WTC11 (cell line): ENCODE data around the gene MIA. TPM values are rescaled to one million over a fixed set of nuclear protein-coding genes. Genes with fewer than 3 reads are reported as not detected.
A peak's percentile ranks its signal among the peaks of the same experiment; 100 is the strongest.

Experiments
- ATAC-seq: fragments of 200-7000 bp; cut with Tn5 transposase; 2 replicates; pipeline ENCODE4 v1.10.0; 2021; ENCODE audit warnings: mild to moderate bottlenecking, moderate library complexity
- CTCF ChIA-PET: fragments of 300-600 bp; sonication (Branson Sonifier 250); formaldehyde crosslinking; loops from one replicate; lab custom pipeline; 2021; ENCODE audit warnings: antibody characterized with exemption; lab: Charles Lee
- POLR2A ChIA-PET: fragments of 350-600 bp; sonication (Branson Sonifier 250); formaldehyde crosslinking; loops from one replicate; lab custom pipeline; 2021; ENCODE audit warnings: antibody characterized with exemption; lab: Charles Lee
- DNase-seq: peaks from one replicate; pipeline ENCODE4 v3.0.0; 2021; ENCODE audit warnings: low spot score
- H3K27ac Mint-ChIP-seq: 2 replicates; pipeline ENCODE4 v1.8.0; 2021; ENCODE audit warnings: mixed read lengths
- H3K27me3 Mint-ChIP-seq: 2 replicates; pipeline ENCODE4 v1.8.0; 2021; ENCODE audit warnings: low read depth, mild to moderate bottlenecking, moderate library complexity, mixed read lengths
- H3K36me3 Mint-ChIP-seq: 2 replicates; pipeline ENCODE4 v1.8.0; 2021; ENCODE audit warnings: mixed read lengths
- H3K4me1 Mint-ChIP-seq: 2 replicates; pipeline ENCODE4 v1.8.0; 2022; ENCODE audit warnings: mixed read lengths
- H3K4me3 Mint-ChIP-seq: 2 replicates; pipeline ENCODE4 v1.8.0; 2021; ENCODE audit warnings: mild to moderate bottlenecking, moderate library complexity, mixed read lengths
- H3K9me3 Mint-ChIP-seq: 2 replicates; pipeline ENCODE4 v1.8.0; 2021; ENCODE audit warnings: mixed read lengths
- ETV6 ChIP-seq: sonication (generic); formaldehyde crosslinking; IDR thresholded peaks from 2 replicates; pipeline ENCODE4 v1.8.1; 2022; ENCODE audit warnings: mild to moderate bottlenecking, missing genetic modification reagents
- RELA ChIP-seq: sonication (generic); formaldehyde crosslinking; IDR thresholded peaks from 2 replicates; pipeline ENCODE4 v1.8.1; 2022; ENCODE audit warnings: missing genetic modification reagents, mild to moderate bottlenecking, borderline replicate concordance
- SP1 ChIP-seq: sonication (generic); formaldehyde crosslinking; conservative IDR thresholded peaks from 2 replicates; pipeline ENCODE4 v1.8.1; 2022; ENCODE audit warnings: missing genetic modification reagents
- TP53 ChIP-seq: sonication (generic); formaldehyde crosslinking; IDR thresholded peaks from 2 replicates; pipeline ENCODE4 v1.8.1; 2023; ENCODE audit warnings: mild to moderate bottlenecking, missing genetic modification reagents
- ZNF232 ChIP-seq: sonication (generic); formaldehyde crosslinking; IDR thresholded peaks from 2 replicates; pipeline ENCODE4 v1.8.0; 2022; ENCODE audit warnings: mild to moderate bottlenecking, missing genetic modification reagents
- total RNA-seq: library from RNA; stranded (reverse); gene quantifications from 3 replicates; pipeline ENCODE4 v1.2.3, GENCODE V29; 2021
- TF ChIP-seq, protein P1 (sequence below): sonication (generic); formaldehyde crosslinking; IDR thresholded peaks from 2 replicates; pipeline ENCODE4 v1.8.1; 2023; ENCODE audit warnings: mild to moderate bottlenecking, missing genetic modification reagents, moderate library complexity
- TF ChIP-seq, protein P2 (sequence below): sonication (generic); formaldehyde crosslinking; IDR thresholded peaks from 2 replicates; pipeline ENCODE4 v1.8.0; 2023; ENCODE audit warnings: missing genetic modification reagents, mild to moderate bottlenecking, borderline replicate concordance
- TF ChIP-seq, protein P3 (sequence below): sonication (generic); formaldehyde crosslinking; IDR thresholded peaks from 2 replicates; pipeline ENCODE4 v1.8.1; 2022; ENCODE audit warnings: low read depth, missing genetic modification reagents, borderline replicate concordance
- TF ChIP-seq, protein P4 (sequence below): fragments of 200-600 bp; IDR thresholded peaks from 2 replicates; pipeline ENCODE4 v1.8.0; 2022; ENCODE audit warnings: antibody characterized with exemption
- TF ChIP-seq, protein P5 (sequence below): sonication (generic); formaldehyde crosslinking; IDR thresholded peaks from 2 replicates; pipeline ENCODE4 v1.8.0; 2022; ENCODE audit warnings: missing genetic modification reagents

MIA gene
- total RNA-seq, 1 experiment from 2014 or later, result not detected

DNA sequence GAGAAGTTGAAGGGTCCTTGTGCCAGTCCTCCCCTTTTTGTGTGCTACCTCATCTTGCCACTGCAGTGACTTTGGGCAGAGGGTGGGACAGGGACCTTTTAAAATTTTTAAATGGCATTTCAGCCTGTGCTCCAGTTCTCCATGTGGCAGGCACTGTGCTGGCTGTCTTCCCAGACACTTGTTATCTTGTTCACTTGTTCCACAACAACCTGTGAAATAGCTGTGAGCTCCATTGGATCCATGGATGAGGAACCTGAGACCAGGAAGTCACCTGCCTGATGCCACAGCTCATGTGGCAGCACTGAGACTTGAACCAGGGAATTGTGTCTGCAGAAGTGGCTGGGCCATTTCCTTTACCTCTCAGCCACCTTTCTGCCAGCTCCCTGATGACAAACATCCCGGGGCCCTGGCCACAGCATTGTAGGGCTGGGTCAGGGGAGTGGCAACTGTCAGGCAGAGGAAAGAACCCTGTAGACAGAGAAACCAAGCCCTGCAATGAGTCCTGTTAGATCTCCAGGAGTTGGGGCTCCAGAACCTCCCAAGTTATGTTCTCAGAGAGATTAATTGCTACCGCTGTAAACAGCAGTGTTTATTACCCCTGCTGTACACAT lies 30.0 kb downstream of the MIA start:
- DNase-seq, result no peak
- no peak for TF ChIP-seq TP53 (CRISPR knock-in tag)
- H3K4me3 Mint-ChIP-seq, result no peak overlapping the region

DNA sequence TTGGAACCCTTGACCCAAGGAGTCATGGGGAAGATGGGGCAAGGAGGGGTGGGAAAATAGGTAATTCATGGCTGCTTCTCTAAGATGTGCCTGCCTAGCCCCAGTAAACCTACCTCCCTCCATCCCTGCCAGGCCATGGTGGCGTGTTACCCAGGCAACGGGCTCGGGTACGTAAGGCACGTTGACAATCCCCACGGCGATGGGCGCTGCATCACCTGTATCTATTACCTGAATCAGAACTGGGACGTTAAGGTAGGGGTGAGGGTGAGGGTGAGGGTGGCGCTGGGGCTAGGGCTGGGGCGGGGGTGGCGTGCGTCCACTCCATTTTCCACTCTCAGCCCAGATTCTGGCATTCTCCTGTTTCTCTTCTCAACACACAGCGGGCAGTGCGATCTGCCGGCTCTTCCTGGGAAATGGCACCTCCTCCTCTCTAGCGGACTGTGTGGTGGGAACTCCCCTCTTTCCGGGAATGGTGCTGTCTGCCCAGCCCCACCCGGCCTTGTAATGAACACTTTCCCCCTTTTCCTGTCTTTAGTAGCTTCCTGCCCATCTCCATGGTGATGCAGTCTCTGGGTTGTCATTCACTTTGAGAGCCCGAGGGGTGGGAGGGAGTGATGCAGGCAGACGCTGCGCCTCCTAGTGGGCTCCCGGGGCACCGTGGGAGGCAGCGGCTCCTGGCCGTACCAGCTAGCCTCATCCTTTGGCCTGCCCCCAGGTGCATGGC lies 31.3 kb downstream of the MIA start:
- H3K27me3 Mint-ChIP-seq, result no peaks in the 10 kb centered on the region; the same call in 1 of the 2 replicates
- CTCF ChIA-PET, result interaction anchor here (0.5 to 4.8 kb wide), 44 partner anchors 9 to 522 kb away, joined by 3 to 71 read pairs (median 5); partner anchors contain the start of genes ACTMAP, AKT2, BLVRB and COQ8B
- H3K4me1 Mint-ChIP-seq, result peaks cover 73% of the 10 kb centered on the region
- ATAC-seq (peak; percentile 60), DNase-seq (peak; percentile 96)
- peak overlapping the region; percentile 39 for H3K4me3 Mint-ChIP-seq
- H3K9me3 Mint-ChIP-seq, result no peaks in the 10 kb centered on the region
- TF ChIP-seq, protein P1, sequence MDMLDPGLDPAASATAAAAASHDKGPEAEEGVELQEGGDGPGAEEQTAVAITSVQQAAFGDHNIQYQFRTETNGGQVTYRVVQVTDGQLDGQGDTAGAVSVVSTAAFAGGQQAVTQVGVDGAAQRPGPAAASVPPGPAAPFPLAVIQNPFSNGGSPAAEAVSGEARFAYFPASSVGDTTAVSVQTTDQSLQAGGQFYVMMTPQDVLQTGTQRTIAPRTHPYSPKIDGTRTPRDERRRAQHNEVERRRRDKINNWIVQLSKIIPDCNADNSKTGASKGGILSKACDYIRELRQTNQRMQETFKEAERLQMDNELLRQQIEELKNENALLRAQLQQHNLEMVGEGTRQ (CRISPR knock-in tag), result no peak
- TF ChIP-seq, protein P2, sequence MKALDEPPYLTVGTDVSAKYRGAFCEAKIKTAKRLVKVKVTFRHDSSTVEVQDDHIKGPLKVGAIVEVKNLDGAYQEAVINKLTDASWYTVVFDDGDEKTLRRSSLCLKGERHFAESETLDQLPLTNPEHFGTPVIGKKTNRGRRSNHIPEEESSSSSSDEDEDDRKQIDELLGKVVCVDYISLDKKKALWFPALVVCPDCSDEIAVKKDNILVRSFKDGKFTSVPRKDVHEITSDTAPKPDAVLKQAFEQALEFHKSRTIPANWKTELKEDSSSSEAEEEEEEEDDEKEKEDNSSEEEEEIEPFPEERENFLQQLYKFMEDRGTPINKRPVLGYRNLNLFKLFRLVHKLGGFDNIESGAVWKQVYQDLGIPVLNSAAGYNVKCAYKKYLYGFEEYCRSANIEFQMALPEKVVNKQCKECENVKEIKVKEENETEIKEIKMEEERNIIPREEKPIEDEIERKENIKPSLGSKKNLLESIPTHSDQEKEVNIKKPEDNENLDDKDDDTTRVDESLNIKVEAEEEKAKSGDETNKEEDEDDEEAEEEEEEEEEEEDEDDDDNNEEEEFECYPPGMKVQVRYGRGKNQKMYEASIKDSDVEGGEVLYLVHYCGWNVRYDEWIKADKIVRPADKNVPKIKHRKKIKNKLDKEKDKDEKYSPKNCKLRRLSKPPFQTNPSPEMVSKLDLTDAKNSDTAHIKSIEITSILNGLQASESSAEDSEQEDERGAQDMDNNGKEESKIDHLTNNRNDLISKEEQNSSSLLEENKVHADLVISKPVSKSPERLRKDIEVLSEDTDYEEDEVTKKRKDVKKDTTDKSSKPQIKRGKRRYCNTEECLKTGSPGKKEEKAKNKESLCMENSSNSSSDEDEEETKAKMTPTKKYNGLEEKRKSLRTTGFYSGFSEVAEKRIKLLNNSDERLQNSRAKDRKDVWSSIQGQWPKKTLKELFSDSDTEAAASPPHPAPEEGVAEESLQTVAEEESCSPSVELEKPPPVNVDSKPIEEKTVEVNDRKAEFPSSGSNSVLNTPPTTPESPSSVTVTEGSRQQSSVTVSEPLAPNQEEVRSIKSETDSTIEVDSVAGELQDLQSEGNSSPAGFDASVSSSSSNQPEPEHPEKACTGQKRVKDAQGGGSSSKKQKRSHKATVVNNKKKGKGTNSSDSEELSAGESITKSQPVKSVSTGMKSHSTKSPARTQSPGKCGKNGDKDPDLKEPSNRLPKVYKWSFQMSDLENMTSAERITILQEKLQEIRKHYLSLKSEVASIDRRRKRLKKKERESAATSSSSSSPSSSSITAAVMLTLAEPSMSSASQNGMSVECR (CRISPR knock-in tag), result 0 out of 2 replicates have a peak, but pooled peaks have one; percentile 16
- TF ChIP-seq, protein P3, sequence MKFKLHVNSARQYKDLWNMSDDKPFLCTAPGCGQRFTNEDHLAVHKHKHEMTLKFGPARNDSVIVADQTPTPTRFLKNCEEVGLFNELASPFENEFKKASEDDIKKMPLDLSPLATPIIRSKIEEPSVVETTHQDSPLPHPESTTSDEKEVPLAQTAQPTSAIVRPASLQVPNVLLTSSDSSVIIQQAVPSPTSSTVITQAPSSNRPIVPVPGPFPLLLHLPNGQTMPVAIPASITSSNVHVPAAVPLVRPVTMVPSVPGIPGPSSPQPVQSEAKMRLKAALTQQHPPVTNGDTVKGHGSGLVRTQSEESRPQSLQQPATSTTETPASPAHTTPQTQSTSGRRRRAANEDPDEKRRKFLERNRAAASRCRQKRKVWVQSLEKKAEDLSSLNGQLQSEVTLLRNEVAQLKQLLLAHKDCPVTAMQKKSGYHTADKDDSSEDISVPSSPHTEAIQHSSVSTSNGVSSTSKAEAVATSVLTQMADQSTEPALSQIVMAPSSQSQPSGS (CRISPR knock-in tag), result no peak
- TF ChIP-seq SP1 (CRISPR knock-in tag), result peak; percentile 54
- 0 out of 2 replicates have a peak, but pooled peaks have one; percentile 16 for TF ChIP-seq ZNF232
- TF ChIP-seq, protein P4, sequence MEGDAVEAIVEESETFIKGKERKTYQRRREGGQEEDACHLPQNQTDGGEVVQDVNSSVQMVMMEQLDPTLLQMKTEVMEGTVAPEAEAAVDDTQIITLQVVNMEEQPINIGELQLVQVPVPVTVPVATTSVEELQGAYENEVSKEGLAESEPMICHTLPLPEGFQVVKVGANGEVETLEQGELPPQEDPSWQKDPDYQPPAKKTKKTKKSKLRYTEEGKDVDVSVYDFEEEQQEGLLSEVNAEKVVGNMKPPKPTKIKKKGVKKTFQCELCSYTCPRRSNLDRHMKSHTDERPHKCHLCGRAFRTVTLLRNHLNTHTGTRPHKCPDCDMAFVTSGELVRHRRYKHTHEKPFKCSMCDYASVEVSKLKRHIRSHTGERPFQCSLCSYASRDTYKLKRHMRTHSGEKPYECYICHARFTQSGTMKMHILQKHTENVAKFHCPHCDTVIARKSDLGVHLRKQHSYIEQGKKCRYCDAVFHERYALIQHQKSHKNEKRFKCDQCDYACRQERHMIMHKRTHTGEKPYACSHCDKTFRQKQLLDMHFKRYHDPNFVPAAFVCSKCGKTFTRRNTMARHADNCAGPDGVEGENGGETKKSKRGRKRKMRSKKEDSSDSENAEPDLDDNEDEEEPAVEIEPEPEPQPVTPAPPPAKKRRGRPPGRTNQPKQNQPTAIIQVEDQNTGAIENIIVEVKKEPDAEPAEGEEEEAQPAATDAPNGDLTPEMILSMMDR, result peak; percentile 77
- TF ChIP-seq RELA (CRISPR knock-in tag), result no peak
- TF ChIP-seq, protein P5, sequence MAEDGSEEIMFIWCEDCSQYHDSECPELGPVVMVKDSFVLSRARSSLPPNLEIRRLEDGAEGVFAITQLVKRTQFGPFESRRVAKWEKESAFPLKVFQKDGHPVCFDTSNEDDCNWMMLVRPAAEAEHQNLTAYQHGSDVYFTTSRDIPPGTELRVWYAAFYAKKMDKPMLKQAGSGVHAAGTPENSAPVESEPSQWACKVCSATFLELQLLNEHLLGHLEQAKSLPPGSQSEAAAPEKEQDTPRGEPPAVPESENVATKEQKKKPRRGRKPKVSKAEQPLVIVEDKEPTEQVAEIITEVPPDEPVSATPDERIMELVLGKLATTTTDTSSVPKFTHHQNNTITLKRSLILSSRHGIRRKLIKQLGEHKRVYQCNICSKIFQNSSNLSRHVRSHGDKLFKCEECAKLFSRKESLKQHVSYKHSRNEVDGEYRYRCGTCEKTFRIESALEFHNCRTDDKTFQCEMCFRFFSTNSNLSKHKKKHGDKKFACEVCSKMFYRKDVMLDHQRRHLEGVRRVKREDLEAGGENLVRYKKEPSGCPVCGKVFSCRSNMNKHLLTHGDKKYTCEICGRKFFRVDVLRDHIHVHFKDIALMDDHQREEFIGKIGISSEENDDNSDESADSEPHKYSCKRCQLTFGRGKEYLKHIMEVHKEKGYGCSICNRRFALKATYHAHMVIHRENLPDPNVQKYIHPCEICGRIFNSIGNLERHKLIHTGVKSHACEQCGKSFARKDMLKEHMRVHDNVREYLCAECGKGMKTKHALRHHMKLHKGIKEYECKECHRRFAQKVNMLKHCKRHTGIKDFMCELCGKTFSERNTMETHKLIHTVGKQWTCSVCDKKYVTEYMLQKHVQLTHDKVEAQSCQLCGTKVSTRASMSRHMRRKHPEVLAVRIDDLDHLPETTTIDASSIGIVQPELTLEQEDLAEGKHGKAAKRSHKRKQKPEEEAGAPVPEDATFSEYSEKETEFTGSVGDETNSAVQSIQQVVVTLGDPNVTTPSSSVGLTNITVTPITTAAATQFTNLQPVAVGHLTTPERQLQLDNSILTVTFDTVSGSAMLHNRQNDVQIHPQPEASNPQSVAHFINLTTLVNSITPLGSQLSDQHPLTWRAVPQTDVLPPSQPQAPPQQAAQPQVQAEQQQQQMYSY (CRISPR knock-in tag), result no peak
- TF ChIP-seq ETV6 (CRISPR knock-in tag), result peak; percentile 54; the same call in 1 of the 2 replicates
- H3K36me3 Mint-ChIP-seq, result peaks cover 19% of the 10 kb centered on the region
- peak overlapping the region; percentile 85 for H3K27ac Mint-ChIP-seq
- POLR2A ChIA-PET, result interaction anchor here (1.0 to 3.6 kb wide), 5 partner anchors 8 to 56 kb away, joined by 3 to 25 read pairs (median 15); partner anchors contain the start of genes ACTMAP, EGLN2, RAB4B and SNRPA

More for the DNA sequence above, 30.0 kb downstream of the MIA start:
- no peak for ATAC-seq
- Mint-ChIP-seq H3K36me3 (peaks cover 20% of the 10 kb centered on the region), H3K9me3 (no peaks in the 10 kb centered on the region), H3K4me1 (peaks cover 76% of the 10 kb centered on the region), H3K27me3 (no peaks in the 10 kb centered on the region; the same call in 1 of the 2 replicates), H3K27ac (peak overlapping the region; percentile 95)
- ChIA-PET CTCF (interaction anchor here (0.5 to 4.8 kb wide), 9 partner anchors 14 to 521 kb away, joined by 3 to 71 read pairs (median 8); partner anchors contain the start of genes ACTMAP, AKT2, MIA and RAB4B), POLR2A (interaction anchor here (3.6 kb wide), 1 partner anchor 27 kb away, joined by 25 read pairs; the partner anchor contains the start of gene RAB4B)
